ENCODE measurements around the gene AJM1.
"Not testable (repeated sequence)": the region's sequence is repeated elsewhere in the genome, so short reads cannot be mapped to it uniquely, and the experiment has no call there.

The AJM1 gene

DNA sequence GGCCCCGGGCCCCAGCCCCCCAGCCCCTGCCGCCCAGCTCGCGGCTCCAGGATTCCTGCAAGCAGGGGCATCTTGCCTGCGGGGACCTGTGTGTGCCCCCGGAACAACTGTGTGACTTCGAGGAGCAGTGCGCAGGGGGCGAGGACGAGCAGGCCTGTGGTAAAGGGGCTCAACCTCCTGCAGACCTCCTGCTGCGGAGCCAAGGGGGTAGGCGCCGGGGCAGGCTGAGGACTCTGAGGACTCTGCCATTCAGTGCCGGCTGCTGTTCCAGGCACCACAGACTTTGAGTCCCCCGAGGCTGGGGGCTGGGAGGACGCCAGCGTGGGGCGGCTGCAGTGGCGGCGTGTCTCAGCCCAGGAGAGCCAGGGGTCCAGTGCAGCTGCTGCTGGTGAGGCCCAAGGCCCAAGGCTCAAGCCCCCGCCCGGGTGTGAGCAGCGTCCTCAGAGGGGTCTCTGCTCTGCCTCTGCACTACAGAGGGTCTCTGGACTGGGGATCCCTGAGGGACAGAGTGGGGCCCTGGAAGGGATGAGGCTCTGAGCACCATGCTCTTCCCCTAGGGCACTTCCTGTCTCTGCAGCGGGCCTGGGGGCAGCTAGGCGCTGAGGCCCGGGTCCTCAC lies 13.3 kb downstream of the AJM1 start:
- DNase-seq (ENCODE audit: low read depth, low spot score) = no peak

DNA sequence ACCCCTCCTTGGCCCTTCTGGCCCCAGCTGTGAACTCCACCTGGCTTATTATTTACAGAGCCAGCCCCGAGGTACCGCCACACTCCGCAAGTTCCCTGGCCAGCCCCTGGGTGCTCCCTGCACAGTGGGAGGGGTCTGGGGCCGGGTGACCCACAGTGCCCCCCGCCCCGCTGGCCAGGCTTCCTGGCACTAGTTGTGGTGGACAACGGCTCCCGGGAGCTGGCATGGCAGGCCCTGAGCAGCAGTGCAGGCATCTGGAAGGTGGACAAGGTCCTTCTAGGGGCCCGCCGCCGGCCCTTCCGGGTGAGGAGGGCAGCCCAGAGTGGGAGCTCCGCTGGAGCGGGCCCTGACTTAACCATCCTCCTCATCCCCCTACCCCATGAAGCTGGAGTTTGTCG lies 13.8 kb downstream of the AJM1 start:
- DNase-seq (ENCODE audit: low read depth, low spot score) = no peak

DNA sequence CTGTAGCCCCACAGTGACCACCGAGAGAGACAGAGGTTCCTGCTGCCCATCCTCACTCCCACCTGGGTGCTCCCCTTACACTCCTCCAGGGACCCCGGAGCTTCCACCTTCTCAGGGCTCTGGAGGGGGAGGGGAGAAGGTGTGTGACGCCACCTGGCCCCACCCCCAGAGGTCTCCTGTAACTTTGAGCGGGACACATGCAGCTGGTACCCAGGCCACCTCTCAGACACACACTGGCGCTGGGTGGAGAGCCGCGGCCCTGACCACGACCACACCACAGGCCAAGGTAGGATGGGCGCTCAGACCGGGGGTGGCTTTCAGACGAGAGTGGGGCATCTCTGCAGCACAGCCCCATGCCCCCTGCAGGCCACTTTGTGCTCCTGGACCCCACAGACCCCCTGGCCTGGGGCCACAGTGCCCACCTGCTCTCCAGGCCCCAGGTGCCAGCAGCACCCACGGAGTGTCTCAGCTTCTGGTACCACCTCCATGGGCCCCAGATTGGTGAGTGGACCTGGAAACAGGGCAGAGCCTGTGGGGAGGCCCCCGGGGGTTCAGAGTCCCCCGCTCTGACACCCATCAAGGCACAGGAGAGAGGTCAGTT lies 14.4 kb downstream of the AJM1 start:
- no peak for DNase-seq (ENCODE audit: low read depth, low spot score)

GRCh38 chr9:136857166-136857565 lies 14.9 kb downstream of the AJM1 start:
- no peak for DNase-seq (ENCODE audit: low read depth, low spot score)

GRCh38 chr9:136857581-136858412 lies 15.5 kb downstream of the AJM1 start:
- no peak for DNase-seq (ENCODE audit: low read depth, low spot score)

- no peak for DNase-seq (ENCODE audit: low read depth, low spot score)
Measured at GRCh38 chr9:136858452-136858843, 16.2 kb downstream of the AJM1 start.

DNA sequence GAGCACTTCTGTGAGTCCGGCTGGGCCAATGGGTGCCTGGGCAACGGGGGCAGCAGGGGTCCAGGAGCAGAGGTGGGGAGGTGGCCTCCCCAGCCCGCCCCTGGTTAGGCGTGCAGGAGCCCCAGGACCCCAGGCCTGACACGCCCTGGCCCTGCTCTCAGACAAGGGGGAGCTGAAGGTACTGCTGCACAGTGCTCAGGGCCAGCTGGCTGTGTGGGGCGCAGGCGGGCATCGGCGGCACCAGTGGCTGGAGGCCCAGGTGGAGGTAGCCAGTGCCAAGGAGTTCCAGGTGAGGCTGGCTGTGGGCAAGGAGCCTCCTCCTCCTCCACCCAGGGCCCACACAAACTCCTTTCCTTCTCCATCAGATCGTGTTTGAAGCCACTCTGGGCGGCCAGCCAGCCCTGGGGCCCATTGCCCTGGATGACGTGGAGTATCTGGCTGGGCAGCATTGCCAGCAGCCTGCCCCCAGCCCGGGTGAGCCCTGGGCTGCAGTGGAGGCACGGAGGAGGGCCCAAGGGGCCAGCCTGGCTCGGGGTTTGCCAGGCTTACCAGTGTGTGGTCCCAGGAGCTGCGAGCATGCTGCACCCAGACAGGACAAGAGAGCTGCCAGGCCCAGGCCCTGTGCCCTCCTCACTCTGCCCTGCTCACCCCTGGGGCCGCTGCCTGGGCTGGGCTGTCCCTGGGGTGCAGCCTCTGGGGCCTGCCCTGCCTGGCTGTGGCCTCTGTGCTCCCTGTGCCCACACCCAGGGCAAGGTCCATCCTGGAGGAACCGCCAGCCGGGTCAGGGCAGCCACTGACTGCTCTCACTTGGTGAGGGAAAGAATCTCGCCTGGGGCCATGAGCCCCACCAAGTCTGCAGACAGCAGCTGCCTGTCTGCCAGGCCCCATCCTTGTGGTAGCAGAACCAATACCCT lies 16.8 kb downstream of the AJM1 start:
- DNase-seq (ENCODE audit: low read depth, low spot score) = no peak

- DNase-seq (ENCODE audit: low read depth, low spot score) = no peak
Measured at GRCh38 chr9:136860529-136860928, 18.3 kb downstream of the AJM1 start.

- no peak for DNase-seq (ENCODE audit: low read depth, low spot score)
Measured at GRCh38 chr9:136860933-136861873, 18.9 kb downstream of the AJM1 start.

DNA sequence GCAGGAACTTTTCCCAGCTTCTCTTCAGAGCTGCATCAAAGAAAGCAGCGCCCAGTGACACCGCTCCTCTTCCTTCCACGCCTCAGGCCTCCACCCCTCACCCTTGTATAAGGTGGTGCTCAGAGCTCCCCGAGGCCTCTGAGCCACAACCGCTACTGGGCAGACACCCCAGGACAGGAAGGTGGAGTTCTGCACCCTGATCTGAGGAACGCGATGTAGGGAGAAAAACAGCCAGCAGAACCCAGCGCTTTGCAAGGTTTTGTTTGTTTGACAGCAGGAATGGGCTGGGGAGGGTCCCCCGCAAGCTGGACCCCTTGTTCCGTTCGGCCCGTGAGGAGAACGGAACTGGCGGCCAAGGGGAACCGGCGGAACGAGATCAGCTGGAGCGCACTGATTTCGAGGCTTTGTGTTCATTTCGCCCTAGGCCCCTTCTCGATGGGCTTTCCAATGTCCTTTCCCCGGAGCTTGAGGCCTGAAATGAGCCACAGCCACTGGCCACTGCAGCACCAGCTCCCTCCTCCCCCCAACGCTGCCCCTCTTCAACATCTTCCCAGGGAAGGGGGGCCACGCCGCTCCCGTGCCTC lies 19.7 kb downstream of the AJM1 start:
- no peak for DNase-seq (ENCODE audit: low read depth, low spot score)

- DNase-seq (ENCODE audit: low read depth, low spot score) = no peak
Measured at GRCh38 chr9:136862849-136863622, 20.8 kb downstream of the AJM1 start.

DNA sequence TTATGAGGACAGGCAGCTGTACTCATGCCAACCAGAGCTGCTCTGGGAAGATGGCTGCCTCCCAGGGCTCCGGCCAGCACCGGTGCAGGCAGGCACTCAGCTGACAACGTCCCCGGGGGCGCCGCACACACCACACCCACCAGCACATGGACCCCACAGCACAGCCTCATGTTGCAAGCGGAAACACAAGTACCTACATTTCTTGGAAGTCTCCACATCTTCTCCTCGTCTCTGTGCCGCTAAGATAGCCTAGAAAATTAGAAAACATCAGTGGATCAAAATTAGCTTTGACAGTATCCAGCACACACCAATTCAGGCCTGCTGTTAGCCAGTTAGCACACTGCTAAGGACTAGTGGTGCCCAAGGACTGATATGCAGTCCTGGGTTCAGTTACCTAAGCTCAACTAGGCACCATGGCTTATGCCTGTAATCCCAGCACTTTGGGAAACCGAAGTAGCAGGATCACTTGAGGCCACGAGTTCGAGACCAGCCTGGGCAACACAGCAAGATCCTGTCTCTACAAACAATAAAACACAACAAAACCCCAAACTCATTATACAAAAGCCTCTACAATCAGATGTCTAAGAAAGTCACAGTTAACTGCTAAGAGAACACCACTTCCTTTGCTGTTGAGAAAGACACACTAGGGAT lies 21.5 kb downstream of the AJM1 start:
- no peak for DNase-seq (ENCODE audit: low read depth, low spot score)

- DNase-seq (ENCODE audit: low read depth, low spot score) = no peak
Measured at GRCh38 chr9:136865041-136865767, 22.9 kb downstream of the AJM1 start.

- no peak for DNase-seq (ENCODE audit: low read depth, low spot score)
Measured at GRCh38 chr9:136865768-136866103, 23.5 kb downstream of the AJM1 start.

GRCh38 chr9:136866898-136867421 lies 24.7 kb downstream of the AJM1 start:
- not testable (repeated sequence) for DNase-seq (ENCODE audit: low read depth, low spot score)

GRCh38 chr9:136867480-136867879 lies 25.2 kb downstream of the AJM1 start:
- DNase-seq (ENCODE audit: low read depth, low spot score) = no peak

DNA sequence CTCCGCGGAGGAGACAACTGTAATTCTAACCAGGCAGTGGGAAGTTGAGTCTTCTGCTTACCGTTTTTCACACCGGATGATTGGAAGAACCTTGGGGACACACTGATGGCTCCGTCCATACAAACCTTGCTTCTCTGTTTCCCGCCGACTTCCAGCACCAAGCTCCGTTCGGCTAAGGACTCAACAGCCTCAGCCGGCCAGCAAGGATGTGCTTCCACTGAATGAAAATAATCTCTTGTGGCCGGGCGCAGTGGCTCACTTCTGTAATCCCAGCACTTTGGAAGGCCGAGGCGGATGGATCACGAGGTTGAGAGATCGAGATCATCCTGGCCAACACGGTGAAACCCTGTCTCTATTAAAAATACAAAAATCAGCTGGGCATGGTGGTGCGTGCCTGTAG lies 25.6 kb downstream of the AJM1 start:
- DNase-seq (ENCODE audit: low read depth, low spot score) = no peak

DNA sequence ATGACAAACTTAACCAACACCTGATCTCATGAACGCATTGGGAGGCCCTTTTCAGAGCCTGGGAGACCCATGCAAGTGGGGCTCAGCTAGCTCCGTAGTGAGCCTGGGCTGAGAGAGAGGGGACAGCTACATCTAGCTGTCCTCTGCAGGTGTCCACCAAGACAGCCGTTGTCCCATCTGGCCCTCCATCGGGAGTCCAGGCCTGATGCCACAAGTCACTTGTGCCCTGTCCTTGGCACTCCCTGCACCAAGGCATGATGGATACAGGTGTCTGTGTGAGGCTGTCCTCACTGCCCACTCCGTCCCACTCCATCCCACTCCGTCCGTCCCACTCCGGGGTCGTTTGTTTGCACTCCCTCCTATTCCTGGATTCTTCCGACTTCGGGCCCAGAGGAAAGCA lies 26.4 kb downstream of the AJM1 start:
- no peak for DNase-seq (ENCODE audit: low read depth, low spot score)
